K562 (cell line): ENCODE results near the gene CFAP20DC. TPM values are rescaled to one million over a fixed set of nuclear protein-coding genes. Genes with fewer than 3 reads are reported as not detected.

Source experiments
- ASH1L ChIP-seq: fragments of 450-650 bp; IDR thresholded peaks from 2 replicates; pipeline ENCODE4 v1.6.1; 2018; ENCODE audit warnings: borderline replicate concordance, mild to moderate bottlenecking, low read depth; ENCODE audit not compliant: partially characterized antibody
- C11orf30 ChIP-seq: fragments of 450-650 bp; IDR thresholded peaks from 2 replicates; pipeline ENCODE4 v1.6.1; 2016; ENCODE audit warnings: low read depth, mild to moderate bottlenecking
- CHD2 ChIP-seq: IDR thresholded peaks from 2 replicates; pipeline ENCODE4 v1.6.1; 2011; ENCODE audit warnings: low read depth, low read length
- CREB3L1 ChIP-seq: fragments of 450-650 bp; IDR thresholded peaks from 2 replicates; pipeline ENCODE4 v1.6.1; 2014; ENCODE audit warnings: low read depth, mild to moderate bottlenecking, moderate library complexity, borderline replicate concordance
- CREB5 ChIP-seq: fragments of 250-450 bp; sonication (Bioruptor Pico); IDR thresholded peaks from 2 replicates; pipeline ENCODE4 v1.5.0; 2020; ENCODE audit warnings: mild to moderate bottlenecking
- GABPA ChIP-seq: fragments of 200-800 bp; sonication (Bioruptor generic); conservative IDR thresholded peaks from 2 replicates; pipeline ENCODE4 v1.6.1; 2016; ENCODE audit warnings: low read depth, missing genetic modification characterization, missing compliant biosample characterization
- MECOM ChIP-seq: fragments of 250-450 bp; sonication (Bioruptor Pico); IDR thresholded peaks from 2 replicates; pipeline ENCODE4 v1.8.0; 2022; ENCODE audit warnings: inconsistent platforms
- NR2C1 ChIP-seq, 2 experiments: fragments of 450-650 bp; IDR thresholded peaks; 2 replicates each; pipeline ENCODE4 v1.6.1; 2017; ENCODE audit warnings: mild to moderate bottlenecking in 2 of 2, antibody characterized with exemption in 1 of 2, inconsistent platforms in 1 of 2, missing compliant biosample characterization in 1 of 2, missing genetic modification characterization in 1 of 2
- SLC30A9 ChIP-seq: fragments of 250-450 bp; sonication (Bioruptor Pico); IDR thresholded peaks from 2 replicates; pipeline ENCODE4 v1.8.0; 2022; ENCODE audit warnings: mild to moderate bottlenecking, moderate library complexity
- SMAD3 ChIP-seq: fragments of 450-650 bp; formaldehyde crosslinking; conservative IDR thresholded peaks from 2 replicates; pipeline ENCODE4 v1.4.0; 2020; ENCODE audit warnings: mild to moderate bottlenecking
- SRSF9 ChIP-seq: fragments of 200-400 bp; formaldehyde crosslinking; IDR thresholded peaks from 2 replicates; pipeline ENCODE4 v1.6.1; 2017; ENCODE audit warnings: low read depth, low read length, borderline replicate concordance
- ZBTB49 ChIP-seq: sonication (generic); formaldehyde crosslinking; IDR thresholded peaks from 2 replicates; pipeline ENCODE4 v1.8.0; 2022; ENCODE audit warnings: missing genetic modification reagents, mild to moderate bottlenecking, borderline replicate concordance
- ZNF263 ChIP-seq: sonication (generic); formaldehyde crosslinking; IDR thresholded peaks from 2 replicates; pipeline ENCODE4 v1.8.0; 2022; ENCODE audit warnings: mild to moderate bottlenecking, missing genetic modification reagents, borderline replicate concordance
- ZNF764 ChIP-seq: fragments of 250-450 bp; sonication (Bioruptor Pico); IDR thresholded peaks from 2 replicates; pipeline ENCODE4 v1.4.0; 2020; ENCODE audit warnings: low read depth, mild to moderate bottlenecking, moderate library complexity
- ZSCAN29 ChIP-seq: fragments of 450-650 bp; IDR thresholded peaks from 2 replicates; pipeline ENCODE4 v1.6.1; 2017
- polyA plus RNA-seq, 8 experiments: library from polyadenylated mRNA; depleted of rRNA in 4 of 8; stranded (reverse) in 5 of 8; unstranded in 3 of 8; fragments of >200 nt; fragmentation: Nextera tagmentation in 2 of 8; fragmentation: Illumina TruSeq in 1 of 8; extraction: Ambion mirVana in 2 of 8; extraction: Trizol in 1 of 8; gene quantifications; 2 replicates each; pipeline versions ENCODE4 v1.2.1 to v1.2.3, GENCODE V29; 2011 to 2014; ENCODE audit warnings: inconsistent platforms in 1 of 8, missing spikeins in 1 of 8
- total RNA-seq, 7 experiments: library from RNA; depleted of rRNA in 6 of 7; stranded (reverse); fragments of >200 nt in 6 of 7; fragmentation: Illumina TruSeq in 2 of 7; extraction: Trizol in 2 of 7; gene quantifications; 2 replicates each; pipeline versions ENCODE4 v1.2.1 to v1.2.3, GENCODE V29; 2011 to 2021; ENCODE audit warnings: low replicate concordance in 1 of 7
- TF ChIP-seq, protein P1 (sequence below): fragments of 250-450 bp; sonication (Bioruptor Pico); IDR thresholded peaks from 2 replicates; pipeline ENCODE4 v1.8.0; 2022; ENCODE audit warnings: inconsistent platforms

CFAP20DC gene
- total and polyA plus RNA-seq, 9 of the 15 experiments (the other 6 are each of a cell fraction or from before 2014, with no cell fraction given), result 1.6 to 5.9 (median 4.6) TPM

DNA sequence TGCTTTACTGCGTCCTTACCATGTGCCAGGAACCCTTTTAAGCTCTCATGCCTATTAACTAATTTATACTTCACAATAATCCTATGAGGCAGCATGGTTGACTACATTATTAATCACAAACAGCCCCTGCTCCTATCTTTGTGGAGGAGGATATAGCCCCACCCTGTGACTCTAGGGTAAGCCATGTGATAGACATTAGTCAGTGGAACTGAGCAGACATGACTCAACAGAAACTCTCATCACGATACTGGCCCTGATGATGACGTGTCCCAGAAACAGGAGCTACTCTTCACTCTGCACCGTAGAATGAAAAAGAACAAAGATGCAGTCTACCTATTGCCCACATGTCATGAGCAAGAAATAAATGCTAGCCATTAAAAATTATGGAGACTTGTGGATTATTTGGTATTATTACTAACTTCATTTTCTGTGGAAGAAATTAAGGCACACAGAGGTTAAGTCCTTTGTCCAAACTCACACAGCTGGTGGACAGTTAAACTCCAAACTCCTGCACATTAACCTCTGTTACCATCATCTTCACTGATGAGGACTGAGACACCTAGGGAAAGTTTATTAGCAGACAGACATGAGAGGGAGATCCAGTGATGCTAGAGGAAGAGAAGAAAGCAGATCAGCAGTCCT is 51.2 kb downstream of the CFAP20DC start (continued):
- TF ChIP-seq CREB5 (CRISPR knock-in tag), result no peak
- TF ChIP-seq ZSCAN29, result no peak
- TF ChIP-seq ASH1L, result no peak
- no peak for TF ChIP-seq SMAD3 (CRISPR knock-in tag)
- no peak for TF ChIP-seq NR2C1 (IDR thresholded peaks at IDR 0.05)
- TF ChIP-seq NR2C1 (tag; IDR thresholded peaks at IDR 0.05), result no peak; the same call in 1 of the 2 replicates
- TF ChIP-seq SRSF9, result no peak
- TF ChIP-seq, protein P1, sequence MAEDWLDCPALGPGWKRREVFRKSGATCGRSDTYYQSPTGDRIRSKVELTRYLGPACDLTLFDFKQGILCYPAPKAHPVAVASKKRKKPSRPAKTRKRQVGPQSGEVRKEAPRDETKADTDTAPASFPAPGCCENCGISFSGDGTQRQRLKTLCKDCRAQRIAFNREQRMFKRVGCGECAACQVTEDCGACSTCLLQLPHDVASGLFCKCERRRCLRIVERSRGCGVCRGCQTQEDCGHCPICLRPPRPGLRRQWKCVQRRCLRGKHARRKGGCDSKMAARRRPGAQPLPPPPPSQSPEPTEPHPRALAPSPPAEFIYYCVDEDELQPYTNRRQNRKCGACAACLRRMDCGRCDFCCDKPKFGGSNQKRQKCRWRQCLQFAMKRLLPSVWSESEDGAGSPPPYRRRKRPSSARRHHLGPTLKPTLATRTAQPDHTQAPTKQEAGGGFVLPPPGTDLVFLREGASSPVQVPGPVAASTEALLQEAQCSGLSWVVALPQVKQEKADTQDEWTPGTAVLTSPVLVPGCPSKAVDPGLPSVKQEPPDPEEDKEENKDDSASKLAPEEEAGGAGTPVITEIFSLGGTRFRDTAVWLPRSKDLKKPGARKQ (CRISPR knock-in tag), result no peak
- TF ChIP-seq GABPA (tag), result no peak
- no peak for TF ChIP-seq SLC30A9 (CRISPR knock-in tag)
- TF ChIP-seq ZBTB49 (CRISPR knock-in tag), result no peak
- TF ChIP-seq ZNF764 (CRISPR knock-in tag), result no peak
- no peak for TF ChIP-seq MECOM (CRISPR knock-in tag)
- TF ChIP-seq ZNF263 (CRISPR knock-in tag), result no peak
- no peak for TF ChIP-seq CHD2
- TF ChIP-seq C11orf30, result peak; percentile 92
- peak; percentile 45; the same call in 1 of the 2 replicates for TF ChIP-seq CREB3L1
